ENCODE data around the gene KRTAP2-3. TPM values are rescaled to one million over a fixed set of nuclear protein-coding genes. Genes with fewer than 3 reads are reported as not detected.

KRTAP2-3 gene
- total and polyA plus RNA-seq, 12 donors: not detected

- intact Hi-C loops (cut with DNase I): no loop called here
- Histone ChIP-seq H3K27ac (no peak overlapping the region), H3K4me3 (no peak overlapping the region), H3K9me3 (peaks cover 0 to 10% (median 0%) of the 10 kb centered on the region in 11 donors), H3K4me1 (no peaks in the 10 kb centered on the region), H3K36me3 (no peaks in the 10 kb centered on the region), H3K27me3 (peaks cover 0 to 37% (median 25%) of the 10 kb centered on the region in 7 donors)
- 72 to 79% methylated on average over 3 of the region's 3 CpGs for WGBS, 2 donors
- ATAC-seq (no peak), DNase-seq (no peak)
- TF ChIP-seq CTCF (IDR thresholded peaks at IDR 0.05): no peak
Observed at GRCh38 chr17:41024697-41025096, 35.2 kb downstream of the KRTAP2-3 start.

GRCh38 chr17:41020336-41020735 lies 39.6 kb downstream of the KRTAP2-3 start:
- H3K27me3 ChIP-seq: peaks cover 0 to 7% (median 0%) of the 10 kb centered on the region in 7 donors
- DNase-seq (no peak), ATAC-seq (no peak)
- H3K4me3 ChIP-seq: no peak overlapping the region
- no peak overlapping the region for H3K27ac ChIP-seq
- H3K4me1 ChIP-seq: no peaks in the 10 kb centered on the region
- intact Hi-C loops (cut with DNase I): no loop called here
- TF ChIP-seq CTCF (IDR thresholded peaks at IDR 0.05): no peak
- H3K36me3 ChIP-seq: no peaks in the 10 kb centered on the region
- peaks cover 0 to 10% (median 0%) of the 10 kb centered on the region in 11 donors for H3K9me3 ChIP-seq

GRCh38 chr17:41019415-41019814 lies 40.5 kb downstream of the KRTAP2-3 start:
- Histone ChIP-seq H3K36me3 (no peaks in the 10 kb centered on the region), H3K27ac (no peak overlapping the region), H3K27me3 (peaks cover 0 to 7% (median 0%) of the 10 kb centered on the region in 7 donors), H3K9me3 (peaks cover 0 to 10% (median 0%) of the 10 kb centered on the region in 11 donors), H3K4me3 (no peak overlapping the region), H3K4me1 (no peaks in the 10 kb centered on the region)
- 94 to 95% methylated on average over 3 of the region's 3 CpGs for WGBS, 2 donors
- intact Hi-C loops (cut with DNase I): no loop called here
- no peak for TF ChIP-seq CTCF (IDR thresholded peaks at IDR 0.05)
- no peak for DNase-seq
- no peak for ATAC-seq

- no peak for DNase-seq
- Histone ChIP-seq H3K9me3 (peaks cover 0 to 10% (median 0%) of the 10 kb centered on the region in 11 donors), H3K36me3 (no peaks in the 10 kb centered on the region), H3K4me1 (peaks cover 0 to 2% (median 0%) of the 10 kb centered on the region in 9 donors), H3K4me3 (no peak overlapping the region), H3K27ac (no peak overlapping the region), H3K27me3 (peaks cover 0 to 7% (median 0%) of the 10 kb centered on the region in 7 donors)
- TF ChIP-seq CTCF (IDR thresholded peaks at IDR 0.05): no peak
- no peak for ATAC-seq
- intact Hi-C loops (cut with DNase I): no loop called here
- WGBS, 2 donors: 72 to 73% methylated on average over 3 of the region's 3 CpGs
Observed at GRCh38 chr17:41018541-41018940, 41.4 kb downstream of the KRTAP2-3 start.
